SK-N-DZ (cell line): ENCODE results near the gene SPA17.

Experiments
- DNase-seq: peaks from one replicate; pipeline ENCODE4 v3.0.0-alpha.2; 2015; ENCODE audit warnings: low spot score

The SPA17 gene

DNA sequence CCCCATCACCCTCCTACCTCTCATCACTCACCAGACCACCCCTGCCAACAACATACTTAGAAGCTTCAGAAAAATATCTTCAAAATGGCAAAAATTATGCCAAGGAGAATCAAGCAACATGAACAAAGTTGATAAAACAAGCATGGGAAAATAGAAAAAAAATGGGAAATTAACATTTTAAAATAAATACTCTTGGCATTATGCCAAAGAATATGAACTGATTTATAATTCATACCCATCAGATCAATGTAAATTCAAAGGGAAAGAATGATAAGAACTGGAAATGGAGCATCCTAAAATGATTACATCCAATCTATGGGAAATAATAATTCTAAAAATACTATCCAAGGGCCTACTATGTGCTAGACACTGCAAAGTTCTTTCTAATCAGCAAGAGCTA, 12.2 kb upstream of the SPA17 start:
- no peak for DNase-seq

DNA sequence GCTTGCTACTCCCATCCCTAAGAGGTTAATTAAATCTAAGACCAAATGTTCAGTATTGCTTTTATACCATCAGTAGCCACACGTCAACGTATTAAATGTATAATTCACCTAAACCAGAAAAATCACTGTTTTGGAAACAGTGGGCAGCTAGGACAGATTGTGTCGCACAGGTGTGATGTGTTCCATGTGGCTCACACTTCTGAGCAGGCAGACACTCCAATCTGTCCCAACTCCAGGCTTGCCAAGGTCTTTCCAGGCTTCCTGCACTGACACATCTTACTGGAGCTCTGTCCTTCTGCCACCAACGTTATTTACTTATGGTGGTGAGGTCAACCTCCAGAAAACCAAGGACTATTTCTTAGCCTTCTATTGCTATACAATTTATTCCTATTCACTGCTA, 11.6 kb upstream of the SPA17 start:
- DNase-seq, result no peak

- DNase-seq, result no peak
Observed at GRCh38 chr11:124663861-124664260, 9.8 kb upstream of the SPA17 start.

- no peak for DNase-seq
Observed at GRCh38 chr11:124667601-124668000, 6.1 kb upstream of the SPA17 start.

DNA sequence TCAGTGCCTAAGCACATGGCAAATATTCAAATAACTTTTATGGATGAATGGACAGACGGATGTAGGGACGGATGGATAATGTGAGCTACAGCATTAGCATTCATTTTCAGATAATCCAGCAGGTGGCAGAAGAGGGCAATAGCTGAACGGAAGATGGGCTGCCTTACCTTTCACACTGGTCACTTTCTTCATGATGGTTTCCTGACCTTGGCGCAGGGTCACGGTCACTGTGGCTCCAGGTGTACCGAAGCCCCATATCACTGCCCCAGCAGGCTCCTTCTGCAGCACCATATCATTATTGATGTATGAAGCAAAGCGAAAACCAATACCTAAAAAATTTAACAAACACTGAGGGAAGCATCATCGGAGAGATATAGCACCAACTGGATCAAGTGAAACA, 4.5 kb upstream of the SPA17 start:
- peak; percentile 15 for DNase-seq

DNA sequence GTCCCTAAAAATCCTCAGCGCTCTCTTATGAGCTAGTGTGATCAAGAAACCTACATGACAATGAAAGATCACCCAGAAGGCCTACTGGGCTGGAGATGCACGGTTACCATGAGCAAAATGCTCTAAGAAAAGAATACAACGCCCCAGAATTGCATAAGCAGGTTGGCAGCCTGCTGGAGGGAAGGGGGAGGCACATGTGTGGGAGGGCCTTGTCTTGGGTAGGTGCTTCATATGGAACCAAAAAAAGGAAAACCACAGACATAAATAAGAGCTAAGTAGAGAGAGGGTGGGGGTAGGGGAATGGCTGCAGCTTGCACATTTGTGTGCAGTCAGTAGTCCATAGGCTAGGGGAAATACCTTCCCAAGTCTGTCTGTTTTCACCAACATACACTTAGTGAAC, 3.0 kb upstream of the SPA17 start:
- DNase-seq, result no peak

DNA sequence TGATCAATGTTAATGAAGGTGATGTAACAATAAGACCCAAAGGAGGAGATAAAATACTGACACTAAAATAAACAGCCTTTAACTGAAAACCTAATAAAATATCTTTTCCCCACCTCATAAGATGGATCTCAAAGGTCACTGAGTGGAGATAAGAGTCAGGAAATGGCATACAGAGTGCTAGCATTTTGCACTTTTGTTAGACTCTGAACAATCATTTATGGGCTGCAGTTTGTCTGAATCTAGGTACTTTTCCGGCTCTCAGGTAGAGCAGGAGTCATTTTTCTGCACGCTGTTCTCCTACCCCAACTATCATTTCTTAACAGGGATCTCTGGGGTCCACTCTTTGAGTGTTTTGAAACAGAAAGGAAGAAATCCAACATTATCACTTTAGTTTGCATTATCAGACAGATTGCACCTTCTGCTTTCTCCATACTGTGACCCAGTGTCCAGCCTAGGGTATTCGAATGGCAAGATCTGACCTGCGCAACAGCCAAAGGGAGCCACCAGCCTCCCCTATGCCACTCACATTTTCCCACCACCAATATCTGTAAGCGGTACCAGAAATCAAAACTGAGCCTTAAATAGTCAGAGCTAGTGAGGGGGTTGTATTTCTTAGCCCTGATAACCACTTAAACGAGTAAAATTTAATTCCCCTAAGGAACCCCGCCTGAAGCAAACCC, 1.0 kb upstream of the SPA17 start:
- no peak for DNase-seq

GRCh38 chr11:124674168-124674517, 439 bp downstream of the SPA17 start:
- DNase-seq, result no peak

DNA sequence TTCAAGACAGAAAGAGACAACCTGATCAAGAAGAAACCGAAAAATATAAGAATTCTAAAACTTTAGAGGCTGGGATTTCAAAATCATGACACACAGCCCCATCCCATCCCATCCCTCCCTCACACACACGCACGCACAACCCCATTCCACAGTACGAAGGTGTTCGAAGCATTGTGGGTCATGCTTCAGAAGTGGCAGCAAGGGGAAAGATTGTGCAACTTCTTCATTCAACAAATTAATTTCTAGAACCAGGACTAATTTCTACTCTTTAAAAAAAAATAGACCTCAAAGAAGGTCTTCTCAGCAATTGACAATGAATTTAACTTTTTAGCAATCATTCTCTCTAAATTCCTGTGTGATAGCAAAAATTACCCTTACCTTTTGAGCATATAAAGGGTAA, 867 bp downstream of the SPA17 start:
- DNase-seq, result no peak

- DNase-seq, result no peak
Observed at GRCh38 chr11:124676386-124676785, 2.7 kb downstream of the SPA17 start.

GRCh38 chr11:124678416-124678815, 4.7 kb downstream of the SPA17 start:
- DNase-seq, result no peak

DNA sequence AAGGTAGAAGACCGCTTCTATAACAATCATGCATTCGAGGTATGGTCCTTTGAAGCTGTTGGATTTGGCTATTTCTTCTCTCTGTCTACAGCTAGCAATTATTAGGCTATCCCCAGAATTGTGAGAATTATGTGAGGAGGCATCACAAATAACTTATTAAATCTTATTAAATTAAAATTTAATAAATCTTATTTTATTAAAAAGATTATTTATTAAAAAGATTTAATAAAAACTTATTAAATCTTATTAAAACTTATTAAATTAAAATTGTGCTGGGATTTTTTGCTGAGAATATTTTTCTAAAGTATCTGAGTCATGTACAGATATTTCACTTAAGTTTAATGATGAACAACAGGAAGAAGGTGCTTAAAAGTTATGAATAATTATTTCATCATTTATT, 7.7 kb downstream of the SPA17 start:
- no peak for DNase-seq

- no peak for DNase-seq
Observed at GRCh38 chr11:124682443-124682842, 8.7 kb downstream of the SPA17 start.

DNA sequence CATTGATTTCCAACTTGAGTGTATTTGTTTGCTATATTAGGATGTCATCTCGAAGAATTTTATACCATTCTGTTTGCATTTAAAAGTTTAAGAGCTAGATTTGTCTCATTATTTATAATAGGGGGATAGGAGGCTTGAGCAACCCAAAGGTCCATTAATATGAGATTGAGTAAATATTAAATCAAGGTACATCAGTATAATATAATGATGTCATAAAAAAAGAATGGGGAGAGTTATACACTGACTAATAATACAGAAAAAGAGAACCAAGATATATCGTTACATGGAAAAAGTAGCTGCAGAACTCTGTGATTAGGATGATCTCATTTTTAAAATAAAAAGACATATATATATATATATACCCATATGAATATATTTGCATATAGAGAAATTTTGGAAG, 19.4 kb downstream of the SPA17 start:
- DNase-seq, result no peak

DNA sequence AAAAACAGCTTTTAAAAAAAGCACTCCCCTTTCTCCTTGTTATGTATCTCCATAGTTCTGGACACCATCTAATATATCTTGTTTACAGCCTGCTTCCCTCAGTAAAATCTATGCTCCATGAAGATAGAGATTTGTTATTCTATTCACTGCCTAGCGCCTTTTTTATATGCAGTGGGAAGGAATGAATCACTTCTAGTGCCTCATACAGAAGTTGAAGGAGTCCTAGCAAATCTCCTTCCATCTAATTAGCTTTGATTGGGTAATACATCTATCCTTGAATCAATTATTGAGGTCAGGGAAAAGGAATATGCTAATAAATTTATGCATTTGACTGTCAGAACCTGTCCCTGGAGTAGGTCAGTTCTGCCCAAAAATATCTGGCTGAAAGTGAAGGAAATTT, 25.8 kb downstream of the SPA17 start:
- no peak for DNase-seq

DNA sequence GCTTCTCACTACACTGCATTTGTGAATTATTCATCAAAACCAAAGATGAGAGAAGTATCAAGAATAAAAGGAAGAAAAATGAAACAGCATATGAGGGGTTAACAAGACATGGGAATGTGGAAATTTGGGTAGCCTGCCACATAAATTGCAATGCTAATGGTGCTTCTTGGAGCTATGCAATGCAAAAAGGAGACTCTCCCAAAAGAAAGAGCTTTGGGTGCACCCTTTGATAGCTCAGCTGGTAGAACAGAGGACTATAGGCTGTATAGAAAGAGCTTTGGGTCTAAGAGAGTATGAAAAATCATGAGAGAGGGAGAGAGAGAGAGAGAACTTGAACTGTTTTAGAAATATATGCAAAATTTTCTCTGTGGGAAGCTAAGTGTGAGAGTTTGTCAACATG, 26.3 kb downstream of the SPA17 start:
- no peak for DNase-seq

- DNase-seq, result no peak
Observed at GRCh38 chr11:124707829-124708228, 34.1 kb downstream of the SPA17 start.

GRCh38 chr11:124712392-124712791, 38.7 kb downstream of the SPA17 start:
- DNase-seq, result no peak

GRCh38 chr11:124716591-124716990, 42.9 kb downstream of the SPA17 start:
- no peak for DNase-seq

DNA sequence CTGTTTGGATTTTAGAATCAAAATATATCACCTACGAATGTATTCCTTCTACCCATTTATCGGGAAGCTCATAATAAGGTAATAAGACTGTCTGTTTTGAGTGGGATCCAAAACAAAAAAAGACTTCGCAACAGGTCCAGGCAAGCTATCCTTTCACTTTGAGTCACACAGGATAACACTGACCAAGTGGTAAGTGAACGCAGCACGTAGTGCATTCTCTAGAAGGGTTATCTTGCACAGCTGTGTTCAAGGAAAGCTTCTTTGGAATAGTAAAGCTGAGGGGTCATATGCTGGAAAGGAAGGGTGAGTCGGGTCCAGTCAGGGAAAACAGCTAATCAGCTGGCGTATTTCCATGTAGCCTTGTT, 43.7 kb downstream of the SPA17 start:
- DNase-seq, result no peak

DNA sequence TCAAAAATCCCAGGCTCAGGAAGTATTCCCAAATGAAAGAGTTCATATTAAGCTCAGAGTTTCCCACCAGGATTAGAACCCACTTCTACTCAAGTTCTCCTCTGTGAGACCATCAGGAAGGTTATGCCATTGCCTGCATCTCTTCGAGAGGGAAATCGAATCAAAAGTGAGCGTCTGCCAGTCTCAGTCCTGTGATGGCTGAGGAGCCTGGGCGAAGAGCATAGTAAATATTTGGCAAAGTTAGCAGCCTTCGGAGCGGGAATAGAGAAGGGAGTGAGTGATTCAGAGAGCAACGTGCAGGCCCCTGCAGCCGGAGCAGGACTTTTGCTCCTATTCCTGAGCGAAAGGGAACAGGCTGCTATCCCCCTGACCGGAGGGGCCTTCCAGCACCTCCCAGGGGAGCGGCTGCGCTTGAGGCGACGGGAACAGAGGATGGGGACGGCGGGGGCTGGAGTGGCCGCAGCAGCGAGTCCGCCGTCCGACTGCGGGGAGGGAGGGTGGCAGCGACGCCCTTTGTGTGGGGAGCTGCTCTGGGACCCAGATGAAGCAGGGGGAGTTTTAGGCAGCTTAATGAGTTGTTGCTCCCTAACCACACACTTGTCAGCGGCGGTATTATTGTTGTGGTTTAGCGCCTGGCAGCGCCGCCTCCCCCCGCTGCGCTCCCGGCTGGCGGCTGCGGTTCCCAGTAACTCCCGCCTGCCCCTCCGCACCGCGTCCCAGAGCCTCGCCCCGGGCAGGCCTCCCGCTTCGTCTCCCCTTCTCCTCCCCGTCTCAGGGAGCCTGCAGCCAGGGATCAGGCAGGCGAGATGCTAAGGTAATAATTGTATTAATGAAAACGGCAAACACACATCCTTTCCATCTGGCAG, 44.3 kb downstream of the SPA17 start:
- DNase-seq, result no peak

DNA sequence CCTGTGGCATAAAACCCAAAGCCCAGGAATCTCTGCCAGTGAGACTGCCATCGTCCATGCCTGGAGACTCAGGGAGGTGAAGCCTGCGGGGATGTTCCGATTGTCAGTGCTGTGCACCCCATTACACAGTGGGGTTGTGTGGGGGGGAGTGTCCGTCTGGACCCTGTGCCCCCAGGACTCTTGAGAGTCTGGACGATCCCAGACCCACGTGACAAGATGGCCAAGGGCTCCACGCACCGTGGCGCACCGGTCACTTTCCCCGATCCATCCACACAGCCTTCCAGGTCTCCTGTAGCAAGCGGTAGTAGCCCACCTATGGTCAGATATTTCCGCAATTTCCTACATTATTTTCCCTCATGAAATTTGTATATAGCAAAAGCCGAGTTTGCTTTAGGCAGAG, 45.1 kb downstream of the SPA17 start:
- no peak for DNase-seq

DNA sequence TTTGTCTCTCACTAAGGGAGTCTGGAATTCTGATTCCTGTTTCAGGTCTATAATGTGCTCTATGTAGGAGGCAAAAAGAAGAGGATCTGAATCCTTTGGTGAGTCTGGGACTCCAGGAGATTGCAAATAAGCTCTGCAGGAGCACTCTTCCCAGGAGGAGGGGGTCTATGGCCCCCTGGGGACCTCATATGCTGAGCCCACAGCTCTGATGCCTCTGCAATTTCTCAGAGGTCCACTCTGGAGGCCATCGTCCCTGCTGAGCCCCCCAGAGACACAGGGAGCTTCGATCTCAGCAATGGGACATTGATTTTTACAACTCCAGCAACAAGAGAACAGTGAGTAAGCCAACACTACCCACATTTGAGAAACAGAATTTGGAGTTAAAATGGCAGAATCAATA, 45.8 kb downstream of the SPA17 start:
- DNase-seq, result no peak

DNA sequence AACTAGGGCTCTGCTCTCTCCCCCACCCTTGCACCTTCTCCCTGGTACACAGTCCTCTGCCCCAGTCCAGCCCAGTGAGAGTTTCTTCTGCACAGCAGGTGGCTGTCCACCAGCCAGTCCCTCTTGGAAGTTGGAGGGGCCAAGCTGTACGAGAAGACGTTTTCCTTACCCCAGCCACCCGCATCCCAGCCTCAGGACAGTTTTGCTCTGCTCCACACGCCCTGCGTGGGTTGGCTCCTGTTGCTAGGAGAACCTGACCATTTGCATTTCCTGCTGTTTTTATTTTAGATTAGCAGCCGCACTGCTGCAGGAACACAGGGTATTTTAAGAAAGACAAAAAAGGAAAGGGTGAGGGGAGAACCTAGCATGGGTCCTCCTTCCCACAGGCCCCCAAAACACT, 48.5 kb downstream of the SPA17 start:
- no peak for DNase-seq
